Stimulated activated CD8-positive, alpha-beta memory T cell treated with anti-CD3 and anti-CD28 coated beads, Interleukin-15, amount 100 ng/mL, for 48 hours (primary cell): ENCODE measurements around the gene LGALSL.
"Not testable (repeated sequence)": the region's sequence is repeated elsewhere in the genome, so short reads cannot be mapped to it uniquely, and the experiment has no call there.

Experiments used
- DNase-seq, 2 donors: peaks; one replicate each; pipeline ENCODE4 v3.0.0-alpha.2; 2020; ENCODE audit warnings: low read depth in 2 of 2

The LGALSL gene

DNA sequence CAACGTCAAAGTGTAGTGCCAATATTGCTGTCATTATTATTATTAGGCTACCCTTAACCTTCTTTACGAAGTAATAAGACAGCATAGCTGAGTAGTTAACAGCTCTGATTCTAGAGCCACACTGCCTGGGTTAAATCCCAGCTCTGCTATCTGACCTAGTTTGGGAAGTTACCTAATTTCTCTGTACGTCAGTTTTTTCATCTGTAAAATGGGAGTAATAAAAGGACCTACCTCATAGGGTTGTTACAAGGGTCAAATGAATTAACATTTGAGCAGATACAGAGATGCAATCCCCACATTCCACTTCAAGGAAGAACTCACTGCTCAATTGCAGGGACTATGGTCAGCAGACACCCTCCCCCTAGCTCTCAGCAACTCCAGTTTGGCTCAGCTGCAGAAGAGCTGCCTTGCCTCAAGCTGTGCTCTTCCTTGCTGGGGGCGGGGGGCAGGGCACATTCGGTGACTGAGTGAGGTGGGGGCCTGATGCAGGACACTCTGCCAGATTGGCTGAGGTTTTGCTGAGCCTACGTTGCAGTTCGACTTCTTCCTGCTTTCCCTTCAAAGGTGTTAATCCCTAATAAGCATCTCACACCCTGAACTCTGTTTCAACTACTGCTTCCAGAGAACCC is 11.0 kb upstream of the LGALSL start:
- no peak for DNase-seq

DNA sequence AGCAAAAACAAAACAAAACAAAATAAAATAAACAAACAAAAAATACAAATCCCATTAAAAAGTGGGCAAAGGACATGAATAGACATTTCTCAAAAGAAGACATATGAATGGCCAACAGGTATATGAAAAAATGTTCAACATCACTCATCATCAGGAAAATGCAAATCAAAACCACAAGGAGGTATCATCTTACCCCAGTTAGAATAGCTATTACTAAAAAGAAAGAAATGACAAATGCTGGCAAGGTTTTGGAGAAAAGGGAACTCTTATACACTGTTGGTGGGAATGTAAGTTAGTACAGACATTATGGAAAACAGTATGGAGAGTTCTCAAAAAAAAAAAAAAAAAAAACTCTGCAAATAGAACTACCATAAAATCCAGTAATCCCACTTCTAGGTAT is 8.0 kb upstream of the LGALSL start:
- not testable (repeated sequence) for DNase-seq

DNA sequence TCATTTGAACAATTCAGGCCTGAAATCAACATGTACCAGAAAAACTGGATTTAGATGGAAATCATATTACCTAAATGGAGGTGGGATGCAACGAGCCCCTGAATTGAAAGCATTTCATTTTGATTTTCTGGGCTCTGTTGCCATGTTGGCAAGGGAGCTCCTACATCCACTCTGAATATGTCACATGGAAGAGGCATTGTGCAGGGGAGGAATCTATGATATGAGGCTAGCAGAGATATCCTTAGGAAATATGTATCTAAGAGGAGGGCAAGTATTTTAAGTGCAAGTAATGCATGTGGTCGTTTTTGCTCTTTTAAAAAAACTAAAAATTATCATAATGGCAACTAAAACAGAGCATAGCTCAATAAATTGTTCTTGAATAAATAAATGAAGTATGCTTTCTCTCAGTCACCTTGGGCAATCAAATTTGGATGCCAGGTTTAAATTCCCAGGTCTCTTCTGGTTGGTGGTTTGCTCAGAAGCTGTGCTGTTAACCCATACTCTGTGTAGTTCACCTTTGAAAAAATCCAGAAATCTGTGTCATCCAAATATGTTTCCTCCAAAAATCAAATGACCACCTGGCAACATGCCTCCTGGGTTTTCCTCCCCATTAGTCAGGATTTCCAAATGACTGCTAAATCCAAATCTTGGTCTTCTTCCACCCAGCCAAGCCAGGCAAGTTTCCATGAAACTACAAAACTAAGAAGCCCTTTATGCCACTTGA is 6.5 kb upstream of the LGALSL start:
- DNase-seq, result no peak

DNA sequence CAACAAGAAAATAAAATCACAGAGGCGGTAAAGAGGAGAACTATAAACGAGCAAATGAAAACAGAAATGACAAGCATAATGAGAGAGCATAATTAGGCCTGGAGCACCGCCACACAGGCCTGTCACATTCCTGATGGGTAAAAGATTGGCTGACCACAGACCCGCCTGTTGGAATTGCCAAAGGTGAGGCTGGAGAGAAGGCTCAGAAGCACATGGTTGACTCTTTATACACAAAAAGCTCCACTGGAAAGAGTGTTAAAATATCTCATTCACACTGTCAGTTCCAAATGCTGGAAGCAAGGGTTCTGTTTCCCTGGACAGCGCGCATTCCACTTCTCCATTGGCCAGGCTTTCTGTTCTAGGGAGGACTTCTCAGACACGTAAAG is 5.9 kb upstream of the LGALSL start:
- no peak for DNase-seq

DNA sequence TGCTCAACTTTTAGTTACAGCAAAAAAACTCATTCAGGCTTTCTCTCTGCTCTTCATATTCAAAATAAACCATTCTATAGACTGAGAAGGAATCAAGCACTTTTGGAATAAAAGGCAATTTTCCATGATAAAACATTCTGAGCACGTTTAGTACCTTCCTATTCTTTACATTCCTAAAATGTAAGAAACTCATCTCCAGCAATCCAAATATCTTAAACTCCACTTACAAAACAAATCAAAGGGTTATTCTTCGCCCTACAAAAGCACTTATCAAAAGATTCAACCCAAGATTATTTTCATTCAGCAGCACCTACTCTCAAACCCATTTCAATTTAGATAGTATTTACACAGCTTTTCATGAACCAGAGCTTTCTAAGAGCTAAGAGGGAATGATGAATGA is 2.9 kb upstream of the LGALSL start:
- DNase-seq, result no peak

DNA sequence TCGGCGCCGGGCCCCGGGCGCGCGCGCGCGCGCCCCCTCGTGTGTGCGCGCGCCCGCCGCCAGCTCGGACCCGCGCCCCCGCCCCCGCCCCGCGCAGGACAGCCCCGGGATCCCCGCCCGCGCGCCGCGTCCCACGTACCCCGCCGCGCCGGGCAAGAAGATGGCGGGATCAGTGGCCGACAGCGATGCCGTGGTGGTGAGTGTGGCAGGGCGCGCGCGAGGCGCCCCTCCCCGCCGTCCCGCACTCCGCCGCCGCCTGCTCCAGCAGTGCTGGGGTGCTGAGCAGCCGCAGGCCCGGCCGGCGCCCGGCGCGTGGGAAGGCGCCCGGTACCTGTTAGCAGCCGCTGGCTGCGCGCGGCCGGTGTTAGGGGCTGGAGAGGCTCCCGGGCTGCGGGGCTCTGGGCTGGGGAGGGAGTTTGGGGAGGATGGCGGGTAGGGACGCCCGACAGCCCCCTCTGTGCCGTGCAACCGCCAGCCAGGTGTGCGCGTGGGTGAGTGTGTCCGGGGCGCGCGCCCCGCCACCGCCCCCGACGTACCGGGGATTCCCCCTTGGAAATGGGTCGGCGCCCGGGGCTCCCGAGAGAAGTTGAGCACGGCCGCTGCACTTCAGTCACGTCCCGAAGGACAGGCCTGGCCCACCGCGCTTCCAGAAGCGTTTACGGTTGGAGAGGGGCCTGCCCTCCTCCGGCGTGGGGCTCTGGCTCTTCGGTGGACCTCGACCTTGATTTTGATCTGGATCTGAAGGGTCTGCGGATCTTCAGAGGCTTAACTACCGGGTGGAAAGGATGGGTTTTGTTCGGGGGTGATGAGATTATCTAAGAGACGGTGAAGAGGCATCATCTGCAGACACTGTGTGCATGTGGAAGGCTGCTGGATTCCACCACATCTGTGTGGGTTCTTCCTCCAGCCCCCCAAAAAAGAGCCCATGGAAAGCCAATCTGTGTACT is 697 bp downstream of the LGALSL start:
- peak; percentile 18 to 32 for DNase-seq

DNA sequence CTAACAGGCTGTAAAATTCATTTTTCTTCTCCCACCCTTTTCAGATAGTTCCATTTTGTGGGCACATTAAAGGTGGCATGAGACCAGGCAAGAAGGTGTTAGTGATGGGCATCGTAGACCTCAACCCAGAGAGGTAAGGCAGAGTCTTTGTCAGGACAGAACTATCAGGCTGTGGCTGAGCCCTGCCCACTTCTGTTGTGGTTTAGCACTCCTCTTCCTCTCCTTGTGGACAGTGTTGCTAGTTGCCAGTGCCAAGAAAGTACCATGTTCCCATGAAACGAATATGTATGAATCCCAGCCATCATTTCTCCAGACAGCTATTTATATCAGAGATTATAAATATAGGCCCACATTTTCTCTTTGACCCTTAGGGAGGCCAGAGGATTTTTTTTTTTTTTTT is 1.6 kb downstream of the LGALSL start:
- no peak for DNase-seq

DNA sequence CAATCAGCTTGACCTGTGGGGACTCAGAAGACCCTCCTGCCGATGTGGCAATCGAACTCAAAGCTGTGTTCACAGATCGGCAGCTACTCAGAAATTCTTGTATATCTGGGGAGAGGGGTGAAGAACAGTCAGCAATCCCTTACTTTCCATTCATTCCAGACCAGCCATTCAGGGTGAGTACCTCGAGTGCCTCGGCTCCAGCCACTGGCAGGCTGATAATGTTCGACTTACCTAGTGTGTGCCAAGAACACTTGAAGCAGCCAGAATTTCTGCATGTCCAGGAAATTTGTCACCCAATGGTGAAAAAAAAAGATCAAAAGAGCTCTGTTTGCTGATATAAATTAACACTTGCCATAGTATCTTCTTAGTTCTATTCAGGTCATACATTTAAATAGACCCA is 2.3 kb downstream of the LGALSL start:
- DNase-seq, result no peak

DNA sequence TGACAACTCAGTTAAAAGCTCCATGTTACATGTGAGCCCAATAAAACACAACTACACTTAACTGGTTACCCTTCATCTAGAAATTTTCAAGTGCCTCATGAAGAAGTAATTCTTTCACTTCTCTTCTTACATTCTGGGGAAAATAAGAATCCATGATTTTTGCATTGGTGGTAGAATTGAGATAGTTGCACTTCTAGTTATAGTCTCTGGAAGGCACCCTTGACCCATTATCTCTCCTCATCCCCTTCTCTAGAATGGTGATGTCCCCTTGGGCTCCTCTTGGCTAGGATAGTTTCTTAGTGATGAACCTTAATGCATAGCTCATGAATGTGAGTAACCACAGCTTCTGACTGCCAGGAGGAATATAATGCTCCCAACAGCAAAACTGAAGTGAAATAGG is 3.6 kb downstream of the LGALSL start:
- no peak for DNase-seq

DNA sequence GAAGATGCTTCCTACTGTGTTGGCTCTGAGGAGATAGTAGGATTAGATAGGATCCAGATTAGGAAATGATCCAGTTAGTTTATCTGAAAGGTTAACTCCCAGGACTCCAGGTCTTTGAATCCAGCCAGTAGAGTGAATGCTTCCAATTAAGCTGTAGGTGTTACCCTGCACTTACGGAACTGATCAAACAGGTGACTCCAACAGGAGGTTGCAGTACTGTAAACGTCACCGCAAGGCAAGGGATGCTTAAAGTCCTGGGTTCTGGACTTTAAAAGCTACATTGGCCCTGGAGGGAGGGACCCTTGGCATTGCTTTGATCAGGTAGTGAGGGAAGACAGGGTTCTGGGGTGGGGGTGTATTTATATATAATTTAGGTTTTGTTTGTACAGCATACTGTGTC is 5.6 kb downstream of the LGALSL start:
- DNase-seq, result no peak

DNA sequence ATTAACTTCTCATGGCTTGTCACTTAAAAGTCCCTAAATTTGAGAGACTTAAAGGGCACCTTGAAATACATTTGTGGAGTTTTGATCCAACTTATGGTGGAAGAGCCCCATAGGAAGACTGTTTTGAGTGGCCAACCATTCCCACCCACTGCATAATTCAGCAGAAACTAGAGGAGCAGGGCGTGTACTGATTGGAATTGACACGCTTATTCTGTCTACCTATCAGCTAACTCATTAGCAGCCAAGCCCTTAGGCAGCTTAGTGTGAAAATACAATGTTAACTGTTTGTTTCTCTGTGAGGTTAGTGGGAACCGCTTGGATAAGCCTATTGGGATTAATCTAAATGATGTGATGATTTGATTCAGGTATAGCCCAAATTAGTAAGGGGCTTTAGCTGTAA is 6.4 kb downstream of the LGALSL start:
- DNase-seq, result no peak

DNA sequence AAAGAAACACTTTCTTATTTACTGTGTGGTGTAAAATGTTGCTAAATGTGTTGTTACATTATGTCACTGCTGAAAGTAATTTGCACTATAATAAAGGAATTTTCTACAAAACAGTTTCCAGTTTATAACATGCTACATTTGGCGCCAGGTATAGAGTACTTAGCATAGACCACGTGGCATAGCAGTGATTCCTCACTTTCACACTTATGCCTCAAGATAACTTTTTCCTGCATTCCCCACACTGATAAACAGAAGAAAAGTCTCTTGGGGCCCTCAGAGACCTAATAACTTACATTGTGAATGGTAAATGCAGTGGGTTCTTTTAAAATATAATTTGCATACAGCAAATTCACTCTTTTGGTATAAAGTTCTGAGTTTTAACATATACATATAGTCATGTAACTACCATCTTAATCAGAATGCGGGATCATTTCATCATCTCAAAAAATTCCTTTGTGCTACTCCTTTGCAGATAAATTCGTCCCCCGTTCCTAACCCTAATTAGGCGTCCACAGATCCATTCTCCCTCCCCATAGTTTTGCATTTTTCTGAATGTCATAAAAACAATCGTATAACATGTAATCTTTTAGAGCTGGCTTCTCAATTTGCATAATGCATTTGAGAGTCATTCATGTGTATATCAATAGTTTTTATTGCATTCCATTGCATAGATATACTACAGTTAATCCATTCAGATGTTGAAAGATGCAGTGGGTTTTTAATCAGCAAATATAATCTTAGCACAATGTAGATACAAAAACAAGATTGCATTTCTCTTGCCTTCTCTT is 7.5 kb downstream of the LGALSL start:
- no peak for DNase-seq

DNA sequence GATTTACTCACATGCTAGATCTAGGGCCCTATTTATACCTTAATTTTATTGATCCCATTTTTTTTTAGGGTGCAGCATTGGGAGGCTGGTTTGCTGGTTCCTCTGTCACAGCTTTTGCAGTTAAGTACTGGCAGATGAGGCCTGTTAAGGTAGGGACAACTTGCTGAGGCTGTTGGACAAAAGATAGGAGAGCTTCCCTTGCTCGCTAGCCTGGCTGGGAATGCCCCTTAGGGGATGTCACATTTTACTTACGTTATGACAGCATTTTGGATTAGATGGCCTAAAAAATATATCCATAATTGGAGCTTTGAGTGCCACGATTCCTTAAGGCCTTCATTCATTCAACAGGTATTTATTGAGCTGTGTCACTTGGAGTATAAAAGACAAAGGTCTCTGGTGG is 8.2 kb downstream of the LGALSL start:
- DNase-seq, result no peak

DNA sequence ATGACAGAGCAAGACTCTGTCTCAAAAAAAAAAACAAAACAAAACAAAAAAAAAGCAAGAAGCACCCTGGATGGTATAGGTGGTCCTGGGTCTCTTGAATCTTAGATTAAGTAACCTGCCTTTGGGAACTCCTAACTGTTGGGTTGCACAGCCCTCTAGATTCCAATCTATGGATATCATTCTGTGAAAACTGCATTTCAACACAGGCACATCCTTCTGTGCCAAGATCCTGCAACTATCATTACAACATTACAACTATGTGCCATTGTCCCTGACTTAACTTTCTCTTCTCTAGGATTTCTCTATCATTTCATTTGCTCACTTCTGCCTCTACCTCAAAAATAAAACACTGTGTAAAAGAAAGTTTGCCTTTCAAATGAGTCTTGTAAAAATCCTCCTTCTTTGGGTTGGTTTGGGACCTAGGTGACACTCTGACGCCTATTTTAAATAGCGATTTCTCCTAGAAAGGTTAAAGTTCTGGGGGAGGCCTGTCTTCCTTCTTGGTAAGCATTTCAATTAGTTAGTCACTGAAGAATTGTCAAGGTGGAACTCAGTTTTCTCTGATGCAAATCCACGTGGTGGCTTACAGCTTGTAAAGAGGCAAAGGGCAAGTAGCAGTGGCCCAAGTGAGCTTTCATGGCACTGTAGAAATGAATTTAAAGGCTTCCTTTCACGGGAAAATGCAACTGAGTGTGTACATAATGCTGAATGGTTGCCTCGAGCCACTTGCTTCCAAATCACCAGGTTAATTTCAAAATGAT is 9.2 kb downstream of the LGALSL start:
- DNase-seq, result no peak

DNA sequence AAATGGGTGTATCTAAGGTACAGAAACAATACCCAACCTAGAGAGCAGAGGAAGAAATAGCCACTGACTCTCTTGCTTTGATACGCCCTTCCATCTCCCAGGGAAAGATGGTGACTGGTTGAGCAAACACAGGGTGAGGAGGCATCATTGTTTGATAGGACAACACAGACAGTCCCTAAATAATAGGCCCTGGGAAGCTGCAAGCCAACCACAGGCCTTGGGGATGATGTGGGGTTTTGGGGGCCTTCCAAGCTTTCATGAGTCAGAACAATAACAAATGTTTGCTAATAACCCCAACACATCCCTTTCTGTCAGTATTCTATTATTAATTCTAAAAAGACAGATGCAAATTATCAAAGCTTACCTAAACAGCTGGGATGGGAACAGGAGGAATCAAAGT is 9.8 kb downstream of the LGALSL start:
- DNase-seq, result no peak

DNA sequence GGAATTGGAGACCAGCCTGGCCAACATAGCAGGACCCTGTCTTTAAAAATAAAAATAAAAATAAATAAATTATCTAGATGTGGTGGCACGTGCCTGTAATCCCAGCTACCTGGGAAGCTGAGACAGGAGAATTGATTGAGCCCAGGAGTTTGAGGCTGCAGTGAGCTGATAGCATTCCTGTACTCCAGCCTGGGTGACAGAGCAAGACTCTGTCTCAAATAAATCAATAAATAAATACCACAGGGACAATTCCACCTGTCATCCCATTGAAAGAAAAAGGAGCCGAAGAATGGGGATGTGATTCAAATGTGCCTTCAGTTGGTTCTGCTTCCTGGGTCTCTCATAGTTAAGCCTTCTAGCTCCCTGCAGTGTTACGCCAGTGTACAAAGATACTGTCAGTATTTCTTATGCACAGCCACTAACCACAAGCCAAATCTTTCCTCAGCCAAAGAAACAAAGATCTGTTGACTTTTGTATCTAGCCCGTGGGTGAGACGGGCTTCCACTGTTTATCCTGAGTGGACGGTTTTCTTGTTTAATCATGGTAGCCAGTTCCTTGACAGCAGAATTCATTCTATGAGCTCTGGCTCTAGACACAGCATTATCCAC is 12.6 kb downstream of the LGALSL start:
- DNase-seq, result no peak

DNA sequence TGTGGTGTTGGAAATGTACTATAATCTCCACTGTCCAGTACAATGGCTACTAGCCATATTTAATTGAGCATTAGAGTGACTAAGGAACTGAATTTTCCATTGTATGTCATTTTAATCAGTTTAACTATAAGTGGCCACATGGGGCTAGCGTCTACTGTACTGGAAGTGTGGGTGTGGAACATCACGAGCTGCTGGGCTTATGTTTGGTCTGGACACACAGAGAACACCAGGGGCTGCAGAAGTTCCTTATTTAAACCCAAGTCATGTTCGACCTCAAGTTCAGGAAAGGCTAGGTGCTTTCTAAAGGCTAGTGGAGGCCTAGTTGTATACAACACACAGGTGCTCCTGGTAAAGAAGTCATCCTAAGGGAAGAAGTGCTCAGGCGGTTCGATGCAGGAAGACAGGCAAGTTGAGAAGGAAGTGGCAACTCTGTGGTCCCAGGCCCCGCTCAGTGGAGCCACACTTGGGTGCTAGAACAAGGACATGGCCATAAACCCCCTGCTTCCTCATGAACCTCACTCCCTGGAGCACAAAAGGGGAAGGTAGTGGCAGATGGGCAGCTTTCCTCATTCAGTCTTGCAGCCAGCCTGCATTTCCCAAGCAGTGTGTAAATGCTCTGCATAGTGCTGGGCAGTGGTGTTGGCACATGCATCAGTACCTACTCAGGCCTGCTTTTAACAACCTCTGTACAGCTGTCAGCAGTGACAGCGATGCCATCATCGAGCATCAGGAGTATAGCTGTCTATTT is 13.3 kb downstream of the LGALSL start:
- no peak for DNase-seq

DNA sequence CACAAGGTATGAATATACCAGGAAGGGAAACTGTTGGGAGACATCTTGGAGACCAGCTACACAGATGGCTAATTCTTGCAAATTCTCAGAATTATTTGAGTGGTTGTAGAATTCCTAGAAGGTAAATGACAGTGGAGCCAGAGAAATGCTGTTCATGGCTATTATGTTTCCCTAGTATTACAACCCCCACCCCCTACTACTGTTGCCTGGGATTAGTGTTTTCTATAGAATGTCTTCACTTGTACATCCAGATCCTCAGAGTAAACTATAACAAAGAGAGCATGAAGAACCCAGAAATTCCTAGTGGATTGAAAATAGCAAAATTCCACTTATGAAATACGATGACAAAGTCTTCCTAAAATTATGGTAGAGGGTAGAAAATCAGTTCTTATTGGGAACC is 15.3 kb downstream of the LGALSL start:
- no peak for DNase-seq

DNA sequence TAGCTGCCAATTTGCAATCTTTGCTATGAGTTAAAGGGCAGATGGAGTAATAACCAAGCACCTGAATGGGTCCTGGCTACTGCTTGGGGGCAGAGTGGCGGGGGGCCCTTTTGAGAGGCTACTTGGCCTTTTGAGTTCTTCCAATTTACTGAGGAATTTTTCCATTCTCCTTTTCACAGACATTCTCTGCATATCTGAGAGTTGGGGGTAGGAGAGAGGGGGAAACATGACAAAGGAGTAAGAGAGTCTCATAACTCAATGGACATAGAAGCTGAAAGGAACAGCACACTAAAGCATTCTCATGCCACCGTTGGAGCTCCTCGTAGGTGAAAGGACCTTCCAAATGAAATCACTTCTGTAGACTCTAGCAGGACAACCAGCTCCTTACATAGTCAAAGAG is 16.1 kb downstream of the LGALSL start:
- DNase-seq, result no peak

DNA sequence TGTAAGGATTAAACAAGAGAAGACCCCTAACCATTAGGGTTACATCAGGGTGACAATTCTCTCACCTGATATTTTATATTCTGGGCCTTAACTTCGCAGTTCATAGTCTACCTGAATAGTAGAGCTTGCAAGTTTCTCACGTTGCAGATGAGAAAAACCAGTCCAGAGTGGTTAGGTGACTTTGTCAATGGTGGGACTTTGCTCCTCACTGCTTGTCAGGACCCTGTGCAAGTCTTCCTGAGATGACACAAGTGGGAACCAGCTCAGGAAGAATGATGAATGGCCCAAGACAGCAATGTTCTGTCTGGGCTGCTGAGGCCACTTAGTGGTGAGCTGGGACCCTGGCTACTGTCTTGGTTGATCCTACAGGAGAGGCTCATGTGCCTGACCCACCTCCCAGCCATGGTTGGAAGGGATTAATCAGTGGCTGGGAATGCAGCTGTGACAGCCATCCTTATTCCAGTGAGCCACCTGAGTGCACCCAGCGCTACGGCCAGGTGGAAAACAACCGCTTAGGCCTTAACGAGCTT is 16.9 kb downstream of the LGALSL start:
- no peak for DNase-seq
